Heart left ventricle (tissue), 16 donors: Measurements from ENCODE around the gene IFT43. TPM values are rescaled to one million over a fixed set of nuclear protein-coding genes. Genes with fewer than 3 reads are reported as not detected.

Experiments used
- ATAC-seq, 4 donors: fragments of 200-7000 bp; cut with Tn5 transposase; one replicate each; pipeline ENCODE4 v1.9.1; 2020 to 2022; ENCODE audit warnings: moderate library complexity in 4 of 4, mild to moderate bottlenecking in 3 of 4, moderate number of reproducible peaks in 1 of 4
- DNase-seq, 5 donors: peaks; one replicate each; pipeline ENCODE4 v3.0.0-alpha.2; 2020
- H3K27ac ChIP-seq, 12 donors: fragments of 200-600 bp; sonication (generic) in 4 of 12; one replicate each; pipeline versions ENCODE4 v1.5.0 to v1.8.0; 2016 to 2022; ENCODE audit warnings: mild to moderate bottlenecking in 2 of 12
- H3K27me3 ChIP-seq, 9 donors: fragments of 200-600 bp; sonication (generic) in 2 of 9; one replicate each; pipeline versions ENCODE4 v1.5.1 to v1.8.0; 2016 to 2022; ENCODE audit warnings: mild to moderate bottlenecking in 3 of 9
- H3K36me3 ChIP-seq, 9 donors: fragments of 200-600 bp; sonication (generic) in 2 of 9; one replicate each; pipeline versions ENCODE4 v1.5.0 to v1.8.0; 2018 to 2022; ENCODE audit warnings: mild to moderate bottlenecking in 2 of 9
- H3K4me1 ChIP-seq, 12 donors: fragments of 200-600 bp; sonication (generic) in 4 of 12; one replicate each; pipeline versions ENCODE4 v1.5.0 to v1.8.0; 2016 to 2022; ENCODE audit warnings: mild to moderate bottlenecking in 3 of 12
- H3K4me3 ChIP-seq, 12 donors: fragments of 200-600 bp; sonication (generic) in 4 of 12; one replicate each; pipeline versions ENCODE4 v1.5.0 to v1.8.0; 2017 to 2022; ENCODE audit warnings: mild to moderate bottlenecking in 9 of 12, moderate library complexity in 4 of 12
- H3K9me3 ChIP-seq, 12 donors: fragments of 200-600 bp; sonication (generic) in 4 of 12; one replicate each; pipeline versions ENCODE4 v1.5.0 to v1.8.0; 2016 to 2022; ENCODE audit warnings: mild to moderate bottlenecking in 1 of 12
- POLR2A ChIP-seq, 2 donors: fragments of 450-650 bp; IDR thresholded peaks; one replicate each; pipeline ENCODE4 v1.6.1; 2017; ENCODE audit warnings: antibody characterized with exemption in 2 of 2, mild to moderate bottlenecking in 2 of 2, moderate library complexity in 2 of 2
- WGBS, 4 donors: extraction: QIAGEN DNeasy Blood & Tissue Kit in 2 of 4; methylation state at CpG; one replicate each; pipeline versions ENCODE4 v1.1.5 to v1.1.7; 2013 to 2018; 5-methylcytosine and 5-hydroxymethylcytosine counted together
- intact Hi-C, 10 donors: fragments of 100-400 bp; cut with DNase I; formaldehyde crosslinking; loops; one replicate each; pipeline versions ENCODE4 v1.11.1 to v1.14.2; 2022
- polyA plus RNA-seq, 2 donors: library from polyadenylated mRNA; stranded (reverse); fragments of 200-250 nt; gene quantifications; one replicate each; pipeline ENCODE4 v1.2.3, GENCODE V29; 2013
- total RNA-seq, 9 donors: library from RNA; depleted of rRNA in 2 of 9; stranded (reverse); fragments of >200 nt in 2 of 9; fragmentation: NEBNext Ultra II Directional in 3 of 9; extraction: Animal tissue kit (Norgen Biotek cat#: 25700) in 3 of 9; gene quantifications; one replicate each; pipeline versions ENCODE4 v1.1.0 to v1.2.4, GENCODE V29; 2016 to 2023
- TF ChIP-seq, protein P1 (sequence below), 12 donors: fragments of 200-600 bp; sonication (generic) in 4 of 12; IDR thresholded peaks; one replicate each; pipeline versions ENCODE4 v1.5.0 to v1.8.0; 2018 to 2022; ENCODE audit warnings: antibody characterized with exemption in 12 of 12, mild to moderate bottlenecking in 5 of 12
- donor health status: ischemic (EF 13 %, LVEDD 7.1; RV severe dilation, severe dysfunction).
- donor health status: healthy with polysubstance abuse.
- donor health status: DM: no; HTN: yes; CAD: no.
- donor health status: DM: no; HTN: no; CAD: no.
- donor health status: ischemic (EF 25% LVEDD 6.9; RV normal size, moderate dysfunction).
- donor health status: ischemic (EF 25% LVEDD 5.7; RV mildly dilated, moderate dysfunction).
- donor health status: healthy.
- donor health status: DM: yes; HTN: yes; CAD: no.
- donor health status: ischemic (EF 35%, LVEDD 5.7; RV mildly dilated, moderate dysfunction).
- donor health status: nonischemic (EF 11% LVEDD 7.7; RV severe dilation, severe dysfunction).
- donor health status: DM: yes; HTN: yes; CAD: no.
- donor health status: PGD.
- donor health status: ischemic (EF 29% LVEDD 5.4; RV normal size, mild dysfunction).
- donor health status: nonischemic (EF 23%, LVEDD 6.1; RV moderate dilation, normal function).

IFT43 gene
- total and polyA plus RNA-seq, 11 donors = 22.8 to 54.7 (median 30.8) TPM

DNA sequence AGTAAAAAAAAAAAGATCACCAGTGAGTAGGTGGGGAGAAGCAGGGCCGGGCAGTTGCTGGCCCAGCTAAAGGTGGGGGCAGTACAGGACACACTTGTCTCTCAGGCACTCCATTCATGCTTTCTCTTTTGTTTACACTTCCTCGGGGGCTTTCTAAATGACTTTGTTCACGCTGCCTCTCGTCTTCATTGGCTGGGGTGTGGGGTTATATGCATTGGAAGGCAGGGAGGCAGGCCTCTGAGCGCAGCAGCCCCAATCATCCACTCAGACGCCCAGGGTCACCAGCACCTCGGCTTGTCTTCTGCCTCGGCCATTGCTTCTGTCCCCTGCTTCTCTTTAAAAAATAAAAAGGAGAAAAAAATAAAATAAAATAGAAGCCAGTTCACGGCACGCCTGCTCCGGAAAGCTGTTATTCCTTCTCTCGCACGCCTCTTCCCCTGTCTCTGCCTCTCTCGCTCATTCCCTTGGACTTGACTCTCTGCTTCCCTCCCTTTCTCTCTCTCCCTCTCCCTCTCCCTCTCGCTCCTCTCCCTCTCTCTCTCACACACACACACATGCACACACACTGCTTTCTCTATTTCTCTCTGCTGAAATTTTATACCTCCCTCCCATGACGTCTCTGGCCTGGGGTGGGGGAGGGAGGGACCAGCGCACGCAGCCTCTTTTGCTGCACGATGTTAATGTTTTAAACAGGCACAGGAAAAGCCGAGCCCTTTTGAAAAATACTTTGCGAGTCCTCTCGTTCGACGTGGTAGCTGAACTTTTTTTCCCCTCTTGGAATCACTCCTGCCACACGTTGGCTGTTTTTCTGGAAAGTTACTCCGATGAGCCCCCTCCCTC, 3.9 kb upstream of the IFT43 start, which contains the start of gene TGFB3:
Gene TGFB3 (minus strand): TSS at position 570 of the 840 bp plus-strand sequence. CDS start 1,102 bp downstream, outside the sequence.
- intact Hi-C loops = loop anchor here (1.0 to 10.0 kb wide), 13 partner anchors 73 to 273 kb away; no protein-coding TSS in a partner anchor
- WGBS, 4 donors = 1 to 3% (median 1%) methylated on average over 26 of the region's 26 CpGs
- Histone ChIP-seq H3K27ac (peak within 1 kb of the TSS; percentile 83 to 99 (median 96)), H3K4me3 (peak within 1 kb of the TSS; percentile 56 to 88 (median 78)), H3K9me3 (no peaks in the 10 kb centered on the region), H3K27me3 (no peaks in the 10 kb centered on the region), H3K4me1 (peaks cover 3 to 61% (median 29%) of the 10 kb centered on the region in 12 donors), H3K36me3 (no peaks in the 10 kb centered on the region)
- peak; percentile 76 to 86 (median 80) for DNase-seq
- peak; percentile 60 to 79 (median 77) for ATAC-seq
- peak in 1 of 2 donors; percentile 58 for TF ChIP-seq POLR2A (IDR thresholded peaks at IDR 0.05)
- TF ChIP-seq, protein P1, sequence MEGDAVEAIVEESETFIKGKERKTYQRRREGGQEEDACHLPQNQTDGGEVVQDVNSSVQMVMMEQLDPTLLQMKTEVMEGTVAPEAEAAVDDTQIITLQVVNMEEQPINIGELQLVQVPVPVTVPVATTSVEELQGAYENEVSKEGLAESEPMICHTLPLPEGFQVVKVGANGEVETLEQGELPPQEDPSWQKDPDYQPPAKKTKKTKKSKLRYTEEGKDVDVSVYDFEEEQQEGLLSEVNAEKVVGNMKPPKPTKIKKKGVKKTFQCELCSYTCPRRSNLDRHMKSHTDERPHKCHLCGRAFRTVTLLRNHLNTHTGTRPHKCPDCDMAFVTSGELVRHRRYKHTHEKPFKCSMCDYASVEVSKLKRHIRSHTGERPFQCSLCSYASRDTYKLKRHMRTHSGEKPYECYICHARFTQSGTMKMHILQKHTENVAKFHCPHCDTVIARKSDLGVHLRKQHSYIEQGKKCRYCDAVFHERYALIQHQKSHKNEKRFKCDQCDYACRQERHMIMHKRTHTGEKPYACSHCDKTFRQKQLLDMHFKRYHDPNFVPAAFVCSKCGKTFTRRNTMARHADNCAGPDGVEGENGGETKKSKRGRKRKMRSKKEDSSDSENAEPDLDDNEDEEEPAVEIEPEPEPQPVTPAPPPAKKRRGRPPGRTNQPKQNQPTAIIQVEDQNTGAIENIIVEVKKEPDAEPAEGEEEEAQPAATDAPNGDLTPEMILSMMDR (IDR thresholded peaks at IDR 0.05) = no peak

DNA sequence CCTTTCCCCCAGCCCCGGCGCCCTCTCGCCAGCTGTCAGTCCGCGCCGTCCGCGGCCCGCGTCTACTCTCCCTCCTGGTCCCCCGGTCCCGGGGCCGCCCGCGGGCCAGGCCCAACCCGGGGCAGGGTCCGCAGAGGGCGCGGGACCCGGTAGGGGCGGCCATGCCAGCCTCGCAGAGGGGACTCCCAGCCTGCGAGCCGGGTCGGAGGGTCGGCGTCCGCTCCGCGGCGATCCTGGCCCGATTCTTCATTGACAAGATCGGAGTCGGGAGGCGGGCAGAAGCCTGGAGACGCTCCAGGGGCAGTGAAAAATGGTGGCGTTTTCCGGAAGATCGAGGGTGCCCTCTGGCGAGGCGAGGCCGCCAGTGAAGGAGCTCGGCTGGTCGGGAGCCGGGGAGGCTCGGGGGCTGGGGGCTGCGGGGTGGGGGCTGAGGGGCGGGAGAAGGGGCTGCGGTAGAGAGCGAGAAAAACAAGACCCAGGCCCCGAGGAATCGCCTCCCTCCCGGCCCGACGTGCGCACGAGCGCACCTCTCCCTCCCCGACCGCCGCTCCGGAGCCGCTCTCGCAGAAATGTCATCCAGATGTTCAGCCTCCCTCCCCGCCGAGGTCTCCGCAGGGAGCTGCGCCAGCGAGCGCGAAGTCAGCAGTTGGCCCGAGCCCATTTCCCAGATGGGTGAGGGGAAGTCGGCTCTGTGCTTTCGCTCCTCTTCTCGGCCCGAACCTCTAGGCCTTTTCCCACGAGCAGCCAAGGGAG, 3.1 kb upstream of the IFT43 start:
- DNase-seq (peak; percentile 85 to 89 (median 87)), ATAC-seq (peak; percentile 21 to 78 (median 62))
- intact Hi-C loops = loop anchor here (1.0 to 10.0 kb wide), 12 partner anchors 75 to 274 kb away; no protein-coding TSS in a partner anchor
- peak overlapping the region; percentile 83 to 99 (median 96) for H3K27ac ChIP-seq
- no peaks in the 10 kb centered on the region for H3K9me3 ChIP-seq
- no peaks in the 10 kb centered on the region for H3K27me3 ChIP-seq
- H3K4me3 ChIP-seq = peak overlapping the region; percentile 56 to 88 (median 78)
- TF ChIP-seq, protein P1 (IDR thresholded peaks at IDR 0.05) = peak; percentile 50 to 87 (median 70)
- TF ChIP-seq POLR2A (IDR thresholded peaks at IDR 0.05) = no peak
- 1 to 2% (median 1%) methylated on average over 30 to 77 of the region's 77 CpGs for WGBS, 4 donors
- no peaks in the 10 kb centered on the region for H3K36me3 ChIP-seq
- peaks cover 3 to 65% (median 33%) of the 10 kb centered on the region in 12 donors for H3K4me1 ChIP-seq

DNA sequence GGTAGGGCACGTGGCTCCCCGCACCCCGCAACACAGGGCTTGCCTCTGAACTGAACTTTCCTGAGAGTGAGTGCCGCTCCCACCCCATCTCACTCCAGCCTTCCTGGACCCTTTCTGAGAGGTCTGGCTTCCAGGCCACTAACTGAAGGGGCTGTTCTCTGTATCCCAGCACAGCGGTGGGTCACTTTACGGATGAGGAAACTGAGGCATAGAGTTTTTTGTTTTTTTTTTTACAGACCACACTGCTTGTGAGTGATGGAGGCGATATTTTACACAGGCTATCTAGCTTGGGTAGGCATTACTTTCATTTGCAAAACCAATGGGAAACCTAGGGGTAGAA, 2.6 kb upstream of the IFT43 start:
- no peaks in the 10 kb centered on the region for H3K36me3 ChIP-seq
- WGBS, 4 donors = 45 to 55% (median 52%) methylated on average over 7 of the region's 7 CpGs
- no peak for DNase-seq
- H3K27me3 ChIP-seq = no peaks in the 10 kb centered on the region
- peak overlapping the region; percentile 83 to 99 (median 96) for H3K27ac ChIP-seq
- TF ChIP-seq, protein P1 (IDR thresholded peaks at IDR 0.05) = no peak
- no peak for TF ChIP-seq POLR2A (IDR thresholded peaks at IDR 0.05)
- no peak for ATAC-seq
- intact Hi-C loops = loop anchor here in 9 of 10 donors (2.0 to 10.0 kb wide), 9 partner anchors 76 to 274 kb away; no protein-coding TSS in a partner anchor
- peaks cover 3 to 61% (median 32%) of the 10 kb centered on the region in 12 donors for H3K4me1 ChIP-seq
- H3K9me3 ChIP-seq = no peaks in the 10 kb centered on the region
- peak overlapping the region in 11 of 12 donors; percentile 56 to 88 (median 80) for H3K4me3 ChIP-seq
